CD4-positive, alpha-beta T cell treated with Interleukin-21 for 1 hour (primary cell): ENCODE results near the gene GOSR2.
A peak's percentile ranks its signal among the peaks of the same experiment; 100 is the strongest.

Source experiments
- DNase-seq: peaks from one replicate; pipeline ENCODE4 v3.0.0-alpha.2; 2020

GOSR2 gene

GRCh38 chr17:46922804-46923635 is at the start of gene GOSR2:
Gene GOSR2, plus strand, starts transcription at chr17:46923160. Its CDS starts 33 bp downstream, at chr17:46923193.
- DNase-seq, result peak; percentile 90

GRCh38 chr17:46873941-46874645 is 48.9 kb upstream of the GOSR2 start:
- no peak for DNase-seq

- no peak for DNase-seq
Measured at GRCh38 chr17:46874906-46875305, 48.1 kb upstream of the GOSR2 start.

GRCh38 chr17:46875849-46876352 is 47.1 kb upstream of the GOSR2 start:
- no peak for DNase-seq

GRCh38 chr17:46876353-46876887 is 46.5 kb upstream of the GOSR2 start:
- DNase-seq, result no peak

- DNase-seq, result no peak
Measured at GRCh38 chr17:46876926-46877325, 46.0 kb upstream of the GOSR2 start.

GRCh38 chr17:46877466-46877865 is 45.5 kb upstream of the GOSR2 start:
- no peak for DNase-seq

GRCh38 chr17:46878055-46878454 is 44.9 kb upstream of the GOSR2 start:
- DNase-seq, result no peak

GRCh38 chr17:46879101-46879500 is 43.9 kb upstream of the GOSR2 start:
- DNase-seq, result no peak

GRCh38 chr17:46881015-46881414 is 41.9 kb upstream of the GOSR2 start:
- no peak for DNase-seq

- DNase-seq, result no peak
Measured at GRCh38 chr17:46882666-46883065, 40.3 kb upstream of the GOSR2 start.

- DNase-seq, result no peak
Measured at GRCh38 chr17:46883871-46884520, 39.0 kb upstream of the GOSR2 start.

- no peak for DNase-seq
Measured at GRCh38 chr17:46884552-46884951, 38.4 kb upstream of the GOSR2 start.

GRCh38 chr17:46885415-46886309 is 37.3 kb upstream of the GOSR2 start:
- DNase-seq, result no peak

- DNase-seq, result no peak
Measured at GRCh38 chr17:46886310-46886663, 36.7 kb upstream of the GOSR2 start.

- DNase-seq, result no peak
Measured at GRCh38 chr17:46887717-46888116, 35.2 kb upstream of the GOSR2 start.

GRCh38 chr17:46888727-46889126 is 34.2 kb upstream of the GOSR2 start:
- DNase-seq, result no peak

- no peak for DNase-seq
Measured at GRCh38 chr17:46889519-46889918, 33.4 kb upstream of the GOSR2 start.

- no peak for DNase-seq
Measured at GRCh38 chr17:46889992-46890564, 32.9 kb upstream of the GOSR2 start.

GRCh38 chr17:46890638-46891037 is 32.3 kb upstream of the GOSR2 start:
- DNase-seq, result no peak

GRCh38 chr17:46892192-46892703 is 30.7 kb upstream of the GOSR2 start:
- no peak for DNase-seq

GRCh38 chr17:46894024-46894423 is 28.9 kb upstream of the GOSR2 start:
- DNase-seq, result no peak
